HUES48 (cell line): ENCODE data around the gene ZNF892.
A peak's percentile ranks its signal among the peaks of the same experiment; 100 is the strongest.
"Not testable (repeated sequence)": the region's sequence is repeated elsewhere in the genome, so short reads cannot be mapped to it uniquely, and the experiment has no call there.

Experiments used
- H3K27ac ChIP-seq: one replicate; pipeline ENCODE4 v1.7.0; 2013; ENCODE audit warnings: low read depth, low read length, inconsistent platforms
- H3K27me3 ChIP-seq: 2 replicates; pipeline ENCODE4 v1.6.1; 2013; ENCODE audit warnings: mild to moderate bottlenecking, low read length; ENCODE audit not compliant: control insufficient read depth, insufficient read depth
- H3K36me3 ChIP-seq: 2 replicates; pipeline ENCODE4 v1.6.1; 2013; ENCODE audit warnings: low read length; ENCODE audit not compliant: control insufficient read depth, insufficient read depth
- H3K4me1 ChIP-seq: 2 replicates; pipeline ENCODE4 v1.6.1; 2013; ENCODE audit warnings: mild to moderate bottlenecking, low read length; ENCODE audit not compliant: control insufficient read depth, insufficient read depth
- H3K4me3 ChIP-seq: 2 replicates; pipeline ENCODE4 v1.5.1; 2013; ENCODE audit warnings: mild to moderate bottlenecking, low read depth, low read length
- H3K9ac ChIP-seq: 2 replicates; pipeline ENCODE4 v1.6.1; 2013; ENCODE audit warnings: mild to moderate bottlenecking, low read depth, low read length, moderate library complexity
- H3K9me3 ChIP-seq: 2 replicates; pipeline ENCODE4 v1.6.1; 2013; ENCODE audit warnings: low read length; ENCODE audit not compliant: control insufficient read depth, insufficient read depth

The ZNF892 gene

GRCh38 chr2:95179451-95179850 is 27.9 kb upstream of the ZNF892 start:
- Histone ChIP-seq H3K27me3 (no peaks in the 10 kb centered on the region), H3K4me1 (no peaks in the 10 kb centered on the region), H3K9me3 (peaks cover 3% of the 10 kb centered on the region), H3K36me3 (peaks cover 18% of the 10 kb centered on the region), H3K4me3 (no peak overlapping the region), H3K27ac (no peak overlapping the region), H3K9ac (no peak overlapping the region)

- H3K36me3 ChIP-seq = peaks cover 18% of the 10 kb centered on the region
- no peak overlapping the region for H3K27ac ChIP-seq
- no peaks in the 10 kb centered on the region for H3K4me1 ChIP-seq
- no peaks in the 10 kb centered on the region for H3K27me3 ChIP-seq
- H3K9me3 ChIP-seq = peaks cover 3% of the 10 kb centered on the region
- H3K4me3 ChIP-seq = no peak overlapping the region
- no peak overlapping the region for H3K9ac ChIP-seq
Observed at GRCh38 chr2:95181774-95182173, 25.5 kb upstream of the ZNF892 start.

GRCh38 chr2:95185197-95185596 is 22.1 kb upstream of the ZNF892 start:
- no peaks in the 10 kb centered on the region for H3K27me3 ChIP-seq
- no peak overlapping the region for H3K27ac ChIP-seq
- peaks cover 18% of the 10 kb centered on the region for H3K36me3 ChIP-seq
- H3K9me3 ChIP-seq = peaks cover 3% of the 10 kb centered on the region
- H3K4me3 ChIP-seq = no peak overlapping the region
- H3K4me1 ChIP-seq = no peaks in the 10 kb centered on the region
- H3K9ac ChIP-seq = no peak overlapping the region

- peaks cover 3% of the 10 kb centered on the region for H3K9me3 ChIP-seq
- H3K27me3 ChIP-seq = no peaks in the 10 kb centered on the region
- H3K9ac ChIP-seq = no peak overlapping the region
- H3K36me3 ChIP-seq = peaks cover 14% of the 10 kb centered on the region
- no peak overlapping the region for H3K4me3 ChIP-seq
- H3K4me1 ChIP-seq = no peaks in the 10 kb centered on the region
- H3K27ac ChIP-seq = no peak overlapping the region
Observed at GRCh38 chr2:95185973-95186372, 21.3 kb upstream of the ZNF892 start.

- H3K4me3 ChIP-seq, H3K27ac ChIP-seq, H3K9ac ChIP-seq, H3K4me1 ChIP-seq, H3K27me3 ChIP-seq, H3K36me3 ChIP-seq, H3K9me3 ChIP-seq: not testable (repeated sequence)
Observed at GRCh38 chr2:95192956-95193355, 14.4 kb upstream of the ZNF892 start.

GRCh38 chr2:95203911-95204310 is 3.4 kb upstream of the ZNF892 start:
- H3K9ac ChIP-seq = no peak overlapping the region
- no peak overlapping the region for H3K4me3 ChIP-seq
- H3K9me3 ChIP-seq = no peaks in the 10 kb centered on the region
- peaks cover 10% of the 10 kb centered on the region for H3K27me3 ChIP-seq
- peaks cover 13% of the 10 kb centered on the region; the same call in 1 of the 2 replicates for H3K4me1 ChIP-seq
- no peak overlapping the region for H3K27ac ChIP-seq
- peaks cover under 1% of the 10 kb centered on the region; the same call in 1 of the 2 replicates for H3K36me3 ChIP-seq

GRCh38 chr2:95204396-95204795 is 2.9 kb upstream of the ZNF892 start:
- Histone ChIP-seq H3K36me3 (peaks cover 6% of the 10 kb centered on the region), H3K9ac (no peak overlapping the region)

GRCh38 chr2:95206096-95206495 is 1.2 kb upstream of the ZNF892 start:
- peaks cover 13% of the 10 kb centered on the region; the same call in 1 of the 2 replicates for H3K4me1 ChIP-seq
- peak overlapping the region; percentile 81 for H3K4me3 ChIP-seq
- peaks cover 10% of the 10 kb centered on the region for H3K27me3 ChIP-seq
- peaks cover 12% of the 10 kb centered on the region for H3K9me3 ChIP-seq
- no peak overlapping the region for H3K9ac ChIP-seq
- no peak overlapping the region for H3K27ac ChIP-seq
- peaks cover 15% of the 10 kb centered on the region for H3K36me3 ChIP-seq

More at GRCh38 chr2:95204396-95204795, 2.9 kb upstream of the ZNF892 start:
- no peak overlapping the region for H3K27ac ChIP-seq
- 0 out of 2 replicates have a peak, but pooled peaks cover under 1% of the 10 kb centered on the region for H3K9me3 ChIP-seq
- H3K4me3 ChIP-seq = no peak overlapping the region
- H3K4me1 ChIP-seq = peaks cover 13% of the 10 kb centered on the region; the same call in 1 of the 2 replicates
- H3K27me3 ChIP-seq = peaks cover 10% of the 10 kb centered on the region

GRCh38 chr2:95208106-95208505 is 785 bp downstream of the ZNF892 start:
- Histone ChIP-seq H3K9ac (peak overlapping the region; percentile 77; the same call in 1 of the 2 replicates), H3K4me1 (peaks cover 13% of the 10 kb centered on the region; the same call in 1 of the 2 replicates), H3K36me3 (peaks cover 35% of the 10 kb centered on the region), H3K9me3 (peaks cover 32% of the 10 kb centered on the region), H3K27me3 (peaks cover 10% of the 10 kb centered on the region), H3K4me3 (peak overlapping the region; percentile 81), H3K27ac (no peak overlapping the region)

- H3K4me1 ChIP-seq = no peaks in the 10 kb centered on the region
- H3K27ac ChIP-seq = no peak overlapping the region
- H3K4me3 ChIP-seq = no peak overlapping the region; the same call in 1 of the 2 replicates
- no peaks in the 10 kb centered on the region for H3K27me3 ChIP-seq
- peaks cover 63% of the 10 kb centered on the region for H3K36me3 ChIP-seq
- H3K9ac ChIP-seq = no peak overlapping the region
- H3K9me3 ChIP-seq = peaks cover 95% of the 10 kb centered on the region
Observed at GRCh38 chr2:95215018-95215612, 7.8 kb downstream of the ZNF892 start.

GRCh38 chr2:95220449-95220848 is 13.1 kb downstream of the ZNF892 start:
- Histone ChIP-seq H3K4me3 (no peak overlapping the region), H3K27me3 (no peaks in the 10 kb centered on the region), H3K4me1 (no peaks in the 10 kb centered on the region), H3K9me3 (peaks cover 77% of the 10 kb centered on the region), H3K9ac (no peak overlapping the region), H3K27ac (no peak overlapping the region), H3K36me3 (peaks cover 16% of the 10 kb centered on the region)
